AG10803 (cell line): ENCODE measurements around the gene CAVIN2.

Source experiments
- DNase-seq: peaks from one replicate; pipeline ENCODE4 v3.0.0; 2010; ENCODE audit warnings: low read depth
- H3K4me3 ChIP-seq: 2 replicates; pipeline ENCODE4 v1.5.1; 2011; ENCODE audit warnings: mild to moderate bottlenecking, low read length, control low read depth
- CTCF ChIP-seq: conservative IDR thresholded peaks from 2 replicates; pipeline ENCODE4 v1.5.1; 2011; ENCODE audit warnings: mild to moderate bottlenecking, low read length, control low read depth, inconsistent platforms

Gene CAVIN2

GRCh38 chr2:191811807-191812602 lies 34.9 kb downstream of the CAVIN2 start:
- H3K4me3 ChIP-seq: no peak overlapping the region
- peak; percentile 96 for TF ChIP-seq CTCF
- peak; percentile 64 for DNase-seq

DNA sequence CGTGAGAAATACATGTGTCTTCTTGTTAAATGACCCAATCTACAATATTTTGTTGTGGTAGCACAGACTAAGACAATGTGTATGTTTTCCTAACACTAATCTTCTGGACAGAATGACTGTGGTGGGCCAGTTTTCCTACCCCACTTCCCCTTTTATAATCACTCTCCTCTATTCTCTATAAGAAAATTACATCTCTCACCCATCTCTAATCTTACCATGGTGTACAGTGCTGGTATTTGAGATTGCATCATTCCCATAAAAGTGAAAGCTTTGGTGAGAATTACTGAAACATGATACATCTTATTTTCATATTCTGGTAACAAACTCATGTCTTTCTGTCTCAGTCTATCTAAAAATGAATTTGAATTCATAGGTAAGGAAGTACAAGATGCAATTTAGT lies 40.5 kb downstream of the CAVIN2 start:
- DNase-seq: peak; percentile 18
- TF ChIP-seq CTCF: no peak
- no peak overlapping the region for H3K4me3 ChIP-seq

DNA sequence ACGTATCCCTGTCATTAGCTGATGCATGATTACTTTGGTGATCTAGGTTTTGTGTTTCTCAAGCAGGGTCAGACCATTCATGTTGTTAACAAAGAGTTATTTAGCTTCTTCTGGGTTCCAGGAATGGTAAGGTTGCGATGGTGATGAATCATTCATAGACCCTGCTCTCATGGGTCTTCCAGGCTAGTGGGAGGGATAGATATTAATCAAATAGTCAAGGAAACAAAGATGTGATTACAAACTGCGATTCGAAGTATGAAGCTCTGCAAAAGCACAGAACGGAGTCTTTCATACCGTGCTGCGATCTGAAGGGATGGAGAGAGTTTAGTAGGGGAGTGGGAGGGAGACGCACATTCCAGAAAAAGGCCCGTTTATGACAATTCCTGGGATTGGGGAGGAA lies 42.1 kb downstream of the CAVIN2 start:
- DNase-seq: no peak
- no peak overlapping the region for H3K4me3 ChIP-seq
- TF ChIP-seq CTCF: no peak

DNA sequence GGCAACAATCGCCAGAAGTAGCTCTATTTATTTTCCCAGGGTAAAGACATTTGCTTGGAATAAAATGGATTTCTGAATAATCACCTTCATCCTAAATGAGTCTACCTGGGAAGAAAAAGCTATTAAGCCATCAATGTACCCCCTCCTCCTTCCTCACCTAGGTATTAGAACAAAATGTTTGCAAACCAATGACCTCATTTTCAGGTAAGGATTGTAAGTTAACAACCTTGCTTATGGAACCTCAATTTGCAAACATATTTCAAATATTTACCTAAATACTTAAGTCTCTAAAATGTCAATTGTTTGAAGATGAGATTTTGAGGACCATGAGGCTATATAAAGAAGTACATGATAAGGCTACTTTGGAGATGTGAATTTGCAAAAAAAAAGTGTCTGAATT lies 43.9 kb downstream of the CAVIN2 start:
- DNase-seq: no peak
- H3K4me3 ChIP-seq: no peak overlapping the region
- no peak for TF ChIP-seq CTCF

DNA sequence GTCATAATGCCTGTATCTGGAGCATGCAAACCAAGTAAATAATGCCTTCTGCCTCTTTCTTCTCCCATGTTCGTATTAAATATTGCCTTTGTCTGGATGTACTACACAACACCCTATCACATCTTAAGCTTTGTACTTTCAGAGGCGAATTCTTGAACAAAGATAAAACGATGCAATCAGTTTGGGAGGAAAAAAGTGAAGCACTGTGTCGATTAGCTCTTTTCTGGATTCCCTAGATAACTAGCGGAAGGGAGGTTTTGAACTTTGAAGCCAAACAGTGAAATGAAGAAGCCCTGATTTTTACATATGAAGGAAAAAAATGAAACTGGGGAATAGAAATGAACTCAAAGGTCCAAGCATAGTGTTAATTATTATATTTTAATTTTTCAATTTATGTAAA lies 44.7 kb downstream of the CAVIN2 start:
- DNase-seq: no peak
- no peak for TF ChIP-seq CTCF
- H3K4me3 ChIP-seq: no peak overlapping the region

- H3K4me3 ChIP-seq: no peak overlapping the region
- TF ChIP-seq CTCF: no peak
- DNase-seq: no peak
Measured at GRCh38 chr2:191800874-191801273, 46.0 kb downstream of the CAVIN2 start.

GRCh38 chr2:191799526-191799925 lies 47.4 kb downstream of the CAVIN2 start:
- H3K4me3 ChIP-seq: no peak overlapping the region
- no peak for DNase-seq
- TF ChIP-seq CTCF: no peak
